CD14-positive monocyte (primary cell): Measurements from ENCODE around the gene CAMTA1. TPM values are rescaled to one million over a fixed set of nuclear protein-coding genes. Genes with fewer than 3 reads are reported as not detected.

Source experiments
- DNase-seq, 3 donors: peaks; one replicate each; pipeline ENCODE4 v3.0.0-alpha.2; 2011 to 2022
- H2AFZ ChIP-seq: 2 replicates; pipeline ENCODE4 v1.6.0; 2012; ENCODE audit warnings: mild to moderate bottlenecking, low read depth, low read length, inconsistent platforms; ENCODE audit not compliant: insufficient read depth, poor library complexity, severe bottlenecking
- H3K27ac ChIP-seq, 2 donors: 1 replicate in 1 of 2; 2 replicates in 1 of 2; pipeline ENCODE4 v1.5.1; 2012 to 2013; ENCODE audit warnings: low read length in 2 of 2, control low read depth in 1 of 2, inconsistent platforms in 1 of 2, low read depth in 1 of 2, mild to moderate bottlenecking in 1 of 2
- H3K27me3 ChIP-seq, 2 donors: one replicate each; pipeline versions ENCODE4 v1.6.0 to v1.6.1; 2011 to 2013; ENCODE audit warnings: low read length in 2 of 2; ENCODE audit not compliant: control insufficient read depth in 2 of 2, insufficient read depth in 2 of 2
- H3K36me3 ChIP-seq, 2 donors: replicated peaks in 1 of 2; 1 replicate in 1 of 2; 2 replicates in 1 of 2; pipeline versions ENCODE4 v1.5.1 to v1.6.1; 2012 to 2013; ENCODE audit warnings: low read length in 2 of 2, control low read depth in 1 of 2, inconsistent platforms in 1 of 2, mild to moderate bottlenecking in 1 of 2; ENCODE audit not compliant: insufficient read depth in 2 of 2, control insufficient read depth in 1 of 2
- H3K4me1 ChIP-seq, 2 donors: 1 replicate in 1 of 2; 2 replicates in 1 of 2; pipeline versions ENCODE4 v1.5.1 to v1.6.1; 2012 to 2013; ENCODE audit warnings: low read length in 2 of 2, control low read depth in 1 of 2, inconsistent platforms in 1 of 2, mild to moderate bottlenecking in 1 of 2, moderate library complexity in 1 of 2; ENCODE audit not compliant: insufficient read depth in 2 of 2, control insufficient read depth in 1 of 2
- H3K4me2 ChIP-seq: replicated peaks from 2 replicates; pipeline ENCODE3; 2012; ENCODE audit warnings: low read length, moderate library complexity, mild to moderate bottlenecking; ENCODE audit not compliant: poor library complexity, severe bottlenecking; ENCODE audit errors: extremely low read depth
- H3K4me3 ChIP-seq, 3 experiments: fragments of 200-600 bp in 1 of 3; sonication (generic) in 1 of 3; replicated peaks in 1 of 3; 1 replicate in 2 of 3; 2 replicates in 1 of 3; pipeline ENCODE4 v1.5.1; 2011 to 2013; ENCODE audit warnings: low read length in 3 of 3, mild to moderate bottlenecking in 3 of 3, control low read depth in 2 of 3, low read depth in 2 of 3, inconsistent platforms in 1 of 3, moderate library complexity in 1 of 3
- H3K79me2 ChIP-seq: 2 replicates; pipeline ENCODE4 v1.6.0; 2012; ENCODE audit warnings: mild to moderate bottlenecking, control low read depth, inconsistent platforms, low read length, moderate library complexity; ENCODE audit not compliant: insufficient read depth
- H3K9ac ChIP-seq: 2 replicates; pipeline ENCODE4 v1.6.0; 2017; ENCODE audit warnings: low read length, mild to moderate bottlenecking; ENCODE audit not compliant: insufficient read depth, poor library complexity, severe bottlenecking
- H3K9me3 ChIP-seq, 2 donors: replicated peaks in 1 of 2; 1 replicate in 1 of 2; 2 replicates in 1 of 2; pipeline versions ENCODE4 v1.5.1 to v1.6.1; 2012 to 2013; ENCODE audit warnings: low read length in 2 of 2, control low read depth in 1 of 2; ENCODE audit not compliant: control insufficient read depth in 1 of 2, insufficient read depth in 1 of 2
- H4K20me1 ChIP-seq: 2 replicates; pipeline ENCODE4 v1.6.0; 2012; ENCODE audit warnings: mild to moderate bottlenecking, low read length, control low read depth, moderate library complexity; ENCODE audit not compliant: insufficient read depth
- H3K27ac Mint-ChIP-seq, 7 donors: one replicate each; pipeline ENCODE4 v1.8.0; 2020; ENCODE audit warnings: mild to moderate bottlenecking in 7 of 7, mixed read lengths in 7 of 7, moderate library complexity in 6 of 7, inconsistent platforms in 2 of 7
- H3K27me3 Mint-ChIP-seq, 3 donors: one replicate each; pipeline ENCODE4 v1.8.0; 2021 to 2022; ENCODE audit warnings: low read depth in 3 of 3, mild to moderate bottlenecking in 3 of 3, mixed read lengths in 3 of 3, moderate library complexity in 3 of 3, inconsistent platforms in 1 of 3
- H3K36me3 Mint-ChIP-seq, 2 donors: one replicate each; pipeline ENCODE4 v1.8.0; 2020; ENCODE audit warnings: mixed read lengths in 2 of 2, inconsistent platforms in 1 of 2, mild to moderate bottlenecking in 1 of 2
- H3K4me1 Mint-ChIP-seq: one replicate; pipeline ENCODE4 v1.8.0; 2020; ENCODE audit warnings: mild to moderate bottlenecking, mixed read lengths
- H3K4me3 Mint-ChIP-seq, 2 donors: one replicate each; pipeline ENCODE4 v1.8.0; 2020; ENCODE audit warnings: mild to moderate bottlenecking in 2 of 2, mixed read lengths in 2 of 2, moderate library complexity in 1 of 2
- H3K9me3 Mint-ChIP-seq, 7 donors: one replicate each; pipeline ENCODE4 v1.8.0; 2020 to 2022; ENCODE audit warnings: mixed read lengths in 7 of 7, mild to moderate bottlenecking in 6 of 7, moderate library complexity in 6 of 7, inconsistent platforms in 2 of 7
- WGBS: methylation state at CpG from one replicate; pipeline ENCODE4 v1.1.5; 2013; ENCODE audit warnings: missing lambda C conversion rate; ENCODE audit not compliant: insufficient coverage; 5-methylcytosine and 5-hydroxymethylcytosine counted together
- intact Hi-C, 2 donors: fragments of 100-400 bp; cut with micrococcal nuclease; formaldehyde crosslinking; loops; one replicate each; pipeline versions ENCODE4 v1.15.0 to v1.15.1; 2023
- polyA plus RNA-seq, 3 donors: library from polyadenylated mRNA; depleted of rRNA in 1 of 3; unstranded in 2 of 3; stranded (reverse) in 1 of 3; fragments of 300-500 nt in 2 of 3; fragments of >200 nt in 1 of 3; fragmentation: Illumina TruSeq in 2 of 3; gene quantifications; 1 replicate in 2 of 3; 2 replicates in 1 of 3; pipeline ENCODE4 v1.2.3, GENCODE V29; 2012 to 2021
- TF ChIP-seq, protein P1 (sequence below): fragments of 200-600 bp; IDR thresholded peaks from one replicate; pipeline ENCODE4 v1.8.0; 2022; ENCODE audit warnings: antibody characterized with exemption, mild to moderate bottlenecking

CAMTA1 gene
- polyA plus RNA-seq, 3 donors, result 52.0 to 89.6 (median 78.3) TPM

DNA sequence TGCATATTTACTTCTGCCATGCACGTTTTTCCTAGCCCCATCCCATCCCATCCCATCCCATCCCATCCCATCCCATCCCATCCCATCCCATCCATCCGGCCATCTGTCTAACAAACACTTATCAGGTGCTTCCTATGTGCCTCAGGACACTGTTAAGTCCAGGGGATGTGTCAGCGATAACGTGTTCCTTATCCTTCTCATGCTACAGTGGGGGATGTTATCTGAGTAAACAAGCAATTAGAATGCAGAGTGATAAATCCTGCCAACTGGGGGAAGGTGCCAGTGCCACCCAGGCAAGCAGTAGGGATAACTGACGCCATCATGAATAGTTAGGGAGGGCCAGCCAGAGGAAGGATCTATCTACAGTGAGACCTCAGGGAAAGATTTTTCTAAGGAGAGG, 304.2 kb downstream of the CAMTA1 start:
- Mint-ChIP-seq H3K27me3 (peaks cover 3 to 8% (median 7%) of the 10 kb centered on the region in 3 donors), H3K36me3 (no peaks in the 10 kb centered on the region), H3K4me1 (no peaks in the 10 kb centered on the region), H3K9me3 (no peaks in the 10 kb centered on the region), H3K27ac (no peak overlapping the region), H3K4me3 (no peak overlapping the region)
- no peaks in the 10 kb centered on the region for H3K9me3 ChIP-seq
- H3K27me3 ChIP-seq, result no peaks in the 10 kb centered on the region
- H3K4me2 ChIP-seq, result no peak overlapping the region
- no peaks in the 10 kb centered on the region for H4K20me1 ChIP-seq
- TF ChIP-seq, protein P1, sequence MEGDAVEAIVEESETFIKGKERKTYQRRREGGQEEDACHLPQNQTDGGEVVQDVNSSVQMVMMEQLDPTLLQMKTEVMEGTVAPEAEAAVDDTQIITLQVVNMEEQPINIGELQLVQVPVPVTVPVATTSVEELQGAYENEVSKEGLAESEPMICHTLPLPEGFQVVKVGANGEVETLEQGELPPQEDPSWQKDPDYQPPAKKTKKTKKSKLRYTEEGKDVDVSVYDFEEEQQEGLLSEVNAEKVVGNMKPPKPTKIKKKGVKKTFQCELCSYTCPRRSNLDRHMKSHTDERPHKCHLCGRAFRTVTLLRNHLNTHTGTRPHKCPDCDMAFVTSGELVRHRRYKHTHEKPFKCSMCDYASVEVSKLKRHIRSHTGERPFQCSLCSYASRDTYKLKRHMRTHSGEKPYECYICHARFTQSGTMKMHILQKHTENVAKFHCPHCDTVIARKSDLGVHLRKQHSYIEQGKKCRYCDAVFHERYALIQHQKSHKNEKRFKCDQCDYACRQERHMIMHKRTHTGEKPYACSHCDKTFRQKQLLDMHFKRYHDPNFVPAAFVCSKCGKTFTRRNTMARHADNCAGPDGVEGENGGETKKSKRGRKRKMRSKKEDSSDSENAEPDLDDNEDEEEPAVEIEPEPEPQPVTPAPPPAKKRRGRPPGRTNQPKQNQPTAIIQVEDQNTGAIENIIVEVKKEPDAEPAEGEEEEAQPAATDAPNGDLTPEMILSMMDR, result no peak
- H3K36me3 ChIP-seq, result no peaks in the 10 kb centered on the region
- DNase-seq, result no peak
- no peaks in the 10 kb centered on the region for H3K4me1 ChIP-seq
- no peaks in the 10 kb centered on the region for H3K79me2 ChIP-seq
- 81% methylated on average over 2 of the region's 5 CpGs for WGBS
- no peak overlapping the region for H2AFZ ChIP-seq
- no peak overlapping the region for H3K27ac ChIP-seq
- intact Hi-C loops, result no loop called here
- no peak overlapping the region for H3K4me3 ChIP-seq
- H3K9ac ChIP-seq, result no peak overlapping the region

DNA sequence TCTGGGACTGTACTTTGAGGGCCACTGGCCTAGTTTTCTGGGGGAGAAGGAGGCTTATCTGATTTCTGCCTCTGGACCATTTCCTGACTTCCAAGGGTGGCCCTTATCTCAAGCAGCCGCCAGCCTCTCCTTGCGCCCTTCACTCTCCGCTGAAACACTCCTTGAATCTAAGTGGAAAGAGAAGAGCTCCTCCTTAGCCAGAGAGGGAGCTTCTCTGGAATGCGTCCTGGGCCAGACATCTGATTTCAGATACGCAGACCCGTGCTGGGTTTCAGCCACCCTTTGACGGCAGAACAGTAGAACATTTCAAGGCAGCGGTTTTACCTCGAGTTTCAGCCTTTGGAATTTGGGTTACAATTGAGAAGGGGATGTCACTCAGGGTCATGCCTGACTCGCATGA, 308.0 kb downstream of the CAMTA1 start:
- H4K20me1 ChIP-seq, result no peaks in the 10 kb centered on the region
- H3K27me3 ChIP-seq, result no peaks in the 10 kb centered on the region
- no peak overlapping the region for H3K27ac ChIP-seq
- H3K27me3 Mint-ChIP-seq, result peaks cover 6 to 10% (median 6%) of the 10 kb centered on the region in 3 donors
- intact Hi-C loops, result no loop called here
- no peak overlapping the region for H3K4me3 ChIP-seq
- H3K27ac Mint-ChIP-seq, result no peak overlapping the region
- H3K4me3 Mint-ChIP-seq, result no peak overlapping the region
- H3K9me3 ChIP-seq, result no peaks in the 10 kb centered on the region
- H3K4me1 Mint-ChIP-seq, result no peaks in the 10 kb centered on the region
- H3K4me1 ChIP-seq, result no peaks in the 10 kb centered on the region
- H3K4me2 ChIP-seq, result no peak overlapping the region
- H3K79me2 ChIP-seq, result no peaks in the 10 kb centered on the region
- TF ChIP-seq, protein P1, result no peak
- H3K36me3 ChIP-seq, result no peaks in the 10 kb centered on the region
- no peak overlapping the region for H2AFZ ChIP-seq
- H3K9me3 Mint-ChIP-seq, result no peaks in the 10 kb centered on the region
- H3K36me3 Mint-ChIP-seq, result no peaks in the 10 kb centered on the region
- no peak for DNase-seq
- WGBS, result 78% methylated on average over 9 of the region's 10 CpGs
- no peak overlapping the region for H3K9ac ChIP-seq
